ENCODE results near the gene GNG12. TPM values are rescaled to one million over a fixed set of nuclear protein-coding genes. Genes with fewer than 3 reads are reported as not detected.

GNG12 gene
- total and polyA plus RNA-seq, 12 donors = 15.3 to 121 (median 84.7) TPM

DNA sequence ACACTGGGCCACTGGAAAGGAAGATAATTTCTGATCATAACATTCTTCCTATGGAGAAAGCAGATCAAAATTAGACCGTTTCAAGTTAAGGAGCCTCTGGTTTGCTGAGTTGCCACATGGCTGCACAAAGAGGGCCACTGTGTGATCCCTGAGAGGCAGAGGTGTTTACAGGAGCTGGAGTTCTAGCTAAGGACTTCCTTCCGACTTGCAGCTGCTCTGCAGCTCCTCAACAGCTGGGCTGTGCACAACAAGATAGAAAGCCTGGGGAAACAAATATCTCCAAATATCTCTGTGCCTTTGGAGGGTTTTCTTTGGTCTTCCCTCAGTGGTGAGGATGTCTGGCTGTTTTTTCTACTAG lies 121.4 kb downstream of the GNG12 start:
- H3K27me3 ChIP-seq = no peaks in the 10 kb centered on the region
- no peak for DNase-seq
- WGBS, 4 donors = 68 to 91% (median 74%) methylated on average over 2 of the region's 2 CpGs
- H3K4me3 ChIP-seq = no peak overlapping the region
- no peaks in the 10 kb centered on the region for H3K36me3 ChIP-seq (replicated peaks in 1 of 2)
- peaks cover 0 to 17% of the 10 kb centered on the region in 2 donors for H3K4me1 ChIP-seq (replicated peaks in 1 of 2)
- no peaks in the 10 kb centered on the region for H3K9me3 ChIP-seq (replicated peaks in 1 of 3)
- TF ChIP-seq POLR2A (IDR thresholded peaks at IDR 0.05) (no peak), CTCF (IDR thresholded peaks at IDR 0.05) (no peak)
- intact Hi-C loops (cut with DNase I) = no loop called here
- no peak overlapping the region for H3K27ac ChIP-seq

- no peaks in the 10 kb centered on the region for H3K27me3 ChIP-seq
- no peak for DNase-seq
- TF ChIP-seq CTCF (IDR thresholded peaks at IDR 0.05) (no peak), POLR2A (IDR thresholded peaks at IDR 0.05) (no peak)
- H3K4me3 ChIP-seq = no peak overlapping the region
- 80 to 85% (median 83%) methylated on average over 7 of the region's 7 CpGs for WGBS, 4 donors
- no peaks in the 10 kb centered on the region for H3K36me3 ChIP-seq (replicated peaks in 1 of 2)
- peaks cover 0 to 17% of the 10 kb centered on the region in 2 donors for H3K4me1 ChIP-seq (replicated peaks in 1 of 2)
- peak overlapping the region in 1 of 5 donors; percentile 41 for H3K27ac ChIP-seq
- intact Hi-C loops (cut with DNase I) = no loop called here
- H3K9me3 ChIP-seq (replicated peaks in 1 of 3) = no peaks in the 10 kb centered on the region
Observed at GRCh38 chr1:67711158-67711854, 122.0 kb downstream of the GNG12 start.

DNA sequence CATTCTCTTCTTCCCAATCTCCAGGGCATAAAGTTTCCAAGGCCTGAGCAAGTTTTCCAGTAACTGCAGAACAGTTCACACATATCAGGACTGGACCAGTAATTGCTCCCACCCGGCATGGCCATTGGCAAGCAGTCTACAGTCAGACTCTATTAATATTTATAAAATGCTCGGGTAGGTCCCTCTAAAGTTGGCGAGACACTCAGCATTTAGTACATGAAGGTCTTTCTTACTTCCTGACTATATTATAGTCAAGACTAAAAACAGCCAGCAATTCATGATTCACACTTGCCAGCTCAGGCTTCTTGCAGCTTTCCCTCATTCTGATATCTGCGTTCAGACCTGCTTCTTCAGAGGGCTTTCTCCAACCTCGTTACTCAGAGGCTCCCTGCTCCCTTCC lies 122.8 kb downstream of the GNG12 start:
- Histone ChIP-seq H3K27me3 (no peaks in the 10 kb centered on the region), H3K4me1 (replicated peaks in 1 of 2) (peaks cover 0 to 17% of the 10 kb centered on the region in 2 donors), H3K9me3 (replicated peaks in 1 of 3) (no peaks in the 10 kb centered on the region), H3K27ac (peak overlapping the region in 2 of 5 donors; percentile 41 to 47), H3K4me3 (no peak overlapping the region), H3K36me3 (replicated peaks in 1 of 2) (no peaks in the 10 kb centered on the region)
- peak in 3 of 7 donors; percentile 25 to 50 (median 35) for DNase-seq
- intact Hi-C loops (cut with DNase I) = no loop called here
- WGBS, 4 donors = 30 to 42% (median 40%) methylated on average over 5 of the region's 5 CpGs
- no peak for TF ChIP-seq POLR2A (IDR thresholded peaks at IDR 0.05)
- no peak for TF ChIP-seq CTCF (IDR thresholded peaks at IDR 0.05)

- no peaks in the 10 kb centered on the region for H3K9me3 ChIP-seq (replicated peaks in 1 of 3)
- no peaks in the 10 kb centered on the region for H3K27me3 ChIP-seq
- DNase-seq = no peak
- 93 to 95% (median 93%) methylated on average over 5 to 8 of the region's 8 CpGs for WGBS, 4 donors
- no peaks in the 10 kb centered on the region for H3K36me3 ChIP-seq (replicated peaks in 1 of 2)
- H3K27ac ChIP-seq = no peak overlapping the region
- H3K4me3 ChIP-seq = no peak overlapping the region
- TF ChIP-seq POLR2A (IDR thresholded peaks at IDR 0.05) (no peak), CTCF (IDR thresholded peaks at IDR 0.05) (no peak)
- H3K4me1 ChIP-seq (replicated peaks in 1 of 2) = peaks cover 0 to 14% of the 10 kb centered on the region in 2 donors
- intact Hi-C loops (cut with DNase I) = no loop called here
Observed at GRCh38 chr1:67708606-67709005, 124.7 kb downstream of the GNG12 start.

All from adrenal gland (tissue), 12 donors.